Right lobe of liver (tissue), 4 donors: Measurements from ENCODE around the gene ARVCF.

Experiments used
- CTCF ChIP-seq, 4 donors: fragments of 200-600 bp in 3 of 4; fragments of 450-650 bp in 1 of 4; IDR thresholded peaks; one replicate each; pipeline versions ENCODE4 v1.5.1 to v1.8.0; 2016 to 2022; ENCODE audit warnings: antibody characterized with exemption in 4 of 4, mild to moderate bottlenecking in 2 of 4
- POLR2A ChIP-seq: fragments of 450-650 bp; IDR thresholded peaks from one replicate; pipeline ENCODE4 v1.6.1; 2017; ENCODE audit warnings: antibody characterized with exemption, mild to moderate bottlenecking
- donor health status: DM: no; HTN: no; CAD: no.
- donor health status: DM: no; HTN: no; CAD: no.
- donor health status: DM: no; HTN: yes; CAD: no.

GRCh38 chr22:20061481-20061861 is 44.8 kb upstream of the ARVCF start:
- TF ChIP-seq CTCF (IDR thresholded peaks at IDR 0.05) (no peak), POLR2A (no peak)
